ENCODE data around the gene ANXA10. TPM values are rescaled to one million over a fixed set of nuclear protein-coding genes. Genes with fewer than 3 reads are reported as not detected.

The ANXA10 gene
- total RNA-seq, 1 donor from 2014 or later: not detected

GRCh38 chr4:168097161-168097560 is 4.8 kb downstream of the ANXA10 start:
- no peaks in the 10 kb centered on the region for H3K9me3 Mint-ChIP-seq (ENCODE audit: unreplicated experiment)
- DNase-seq (ENCODE audit: low spot score): no peak
- H3K27me3 Mint-ChIP-seq (ENCODE audit: unreplicated experiment): no peaks in the 10 kb centered on the region
- TF ChIP-seq, protein P1, sequence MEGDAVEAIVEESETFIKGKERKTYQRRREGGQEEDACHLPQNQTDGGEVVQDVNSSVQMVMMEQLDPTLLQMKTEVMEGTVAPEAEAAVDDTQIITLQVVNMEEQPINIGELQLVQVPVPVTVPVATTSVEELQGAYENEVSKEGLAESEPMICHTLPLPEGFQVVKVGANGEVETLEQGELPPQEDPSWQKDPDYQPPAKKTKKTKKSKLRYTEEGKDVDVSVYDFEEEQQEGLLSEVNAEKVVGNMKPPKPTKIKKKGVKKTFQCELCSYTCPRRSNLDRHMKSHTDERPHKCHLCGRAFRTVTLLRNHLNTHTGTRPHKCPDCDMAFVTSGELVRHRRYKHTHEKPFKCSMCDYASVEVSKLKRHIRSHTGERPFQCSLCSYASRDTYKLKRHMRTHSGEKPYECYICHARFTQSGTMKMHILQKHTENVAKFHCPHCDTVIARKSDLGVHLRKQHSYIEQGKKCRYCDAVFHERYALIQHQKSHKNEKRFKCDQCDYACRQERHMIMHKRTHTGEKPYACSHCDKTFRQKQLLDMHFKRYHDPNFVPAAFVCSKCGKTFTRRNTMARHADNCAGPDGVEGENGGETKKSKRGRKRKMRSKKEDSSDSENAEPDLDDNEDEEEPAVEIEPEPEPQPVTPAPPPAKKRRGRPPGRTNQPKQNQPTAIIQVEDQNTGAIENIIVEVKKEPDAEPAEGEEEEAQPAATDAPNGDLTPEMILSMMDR (IDR thresholded peaks at IDR 0.05; ENCODE audit: unreplicated experiment): no peak
- H3K4me1 Mint-ChIP-seq (ENCODE audit: unreplicated experiment): no peaks in the 10 kb centered on the region
- no peak overlapping the region for H3K4me3 Mint-ChIP-seq (ENCODE audit: unreplicated experiment)
- no peaks in the 10 kb centered on the region for H3K36me3 Mint-ChIP-seq (ENCODE audit: low read depth, unreplicated experiment)
- H3K27ac Mint-ChIP-seq (ENCODE audit: unreplicated experiment): no peak overlapping the region

GRCh38 chr4:168098248-168098717 is 5.9 kb downstream of the ANXA10 start:
- Mint-ChIP-seq H3K27ac (ENCODE audit: unreplicated experiment) (no peak overlapping the region), H3K9me3 (ENCODE audit: unreplicated experiment) (no peaks in the 10 kb centered on the region), H3K36me3 (ENCODE audit: low read depth, unreplicated experiment) (no peaks in the 10 kb centered on the region), H3K4me1 (ENCODE audit: unreplicated experiment) (no peaks in the 10 kb centered on the region), H3K4me3 (ENCODE audit: unreplicated experiment) (no peak overlapping the region), H3K27me3 (ENCODE audit: unreplicated experiment) (no peaks in the 10 kb centered on the region)
- no peak for DNase-seq (ENCODE audit: low spot score)
- TF ChIP-seq, protein P1 (IDR thresholded peaks at IDR 0.05; ENCODE audit: unreplicated experiment): no peak

GRCh38 chr4:168099195-168099594 is 6.9 kb downstream of the ANXA10 start:
- TF ChIP-seq, protein P1 (IDR thresholded peaks at IDR 0.05; ENCODE audit: unreplicated experiment): no peak
- no peaks in the 10 kb centered on the region for H3K36me3 Mint-ChIP-seq (ENCODE audit: low read depth, unreplicated experiment)
- no peak overlapping the region for H3K27ac Mint-ChIP-seq (ENCODE audit: unreplicated experiment)
- no peak for DNase-seq (ENCODE audit: low spot score)
- H3K9me3 Mint-ChIP-seq (ENCODE audit: unreplicated experiment): no peaks in the 10 kb centered on the region
- no peaks in the 10 kb centered on the region for H3K27me3 Mint-ChIP-seq (ENCODE audit: unreplicated experiment)
- no peaks in the 10 kb centered on the region for H3K4me1 Mint-ChIP-seq (ENCODE audit: unreplicated experiment)
- no peak overlapping the region for H3K4me3 Mint-ChIP-seq (ENCODE audit: unreplicated experiment)

DNA sequence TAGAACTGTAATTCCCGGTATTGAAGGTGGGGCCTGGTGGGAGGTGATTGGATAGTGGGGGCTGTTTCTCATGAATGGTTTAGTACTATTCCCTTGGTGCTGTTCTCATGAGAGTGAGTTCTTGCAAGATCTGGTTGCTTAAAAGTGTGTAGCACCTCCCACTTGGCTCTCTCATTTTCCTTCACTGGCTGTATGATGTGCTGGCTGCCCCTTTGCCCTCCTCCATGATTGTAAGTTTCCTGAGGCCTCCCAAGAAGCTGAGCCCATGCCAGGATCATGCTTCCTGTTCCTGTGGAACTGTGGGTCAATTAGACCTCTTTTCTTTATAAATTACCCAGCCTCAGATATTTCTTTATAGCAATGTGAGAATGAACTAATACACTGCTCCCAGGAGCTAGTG is 8.7 kb downstream of the ANXA10 start:
- no peak overlapping the region for H3K27ac Mint-ChIP-seq (ENCODE audit: unreplicated experiment)
- no peaks in the 10 kb centered on the region for H3K9me3 Mint-ChIP-seq (ENCODE audit: unreplicated experiment)
- H3K36me3 Mint-ChIP-seq (ENCODE audit: low read depth, unreplicated experiment): no peaks in the 10 kb centered on the region
- TF ChIP-seq, protein P1 (IDR thresholded peaks at IDR 0.05; ENCODE audit: unreplicated experiment): no peak
- H3K4me3 Mint-ChIP-seq (ENCODE audit: unreplicated experiment): no peak overlapping the region
- H3K4me1 Mint-ChIP-seq (ENCODE audit: unreplicated experiment): no peaks in the 10 kb centered on the region
- no peak for DNase-seq (ENCODE audit: low spot score)
- no peaks in the 10 kb centered on the region for H3K27me3 Mint-ChIP-seq (ENCODE audit: unreplicated experiment)

GRCh38 chr4:168102403-168102802 is 10.1 kb downstream of the ANXA10 start:
- no peaks in the 10 kb centered on the region for H3K9me3 Mint-ChIP-seq (ENCODE audit: unreplicated experiment)
- no peak overlapping the region for H3K4me3 Mint-ChIP-seq (ENCODE audit: unreplicated experiment)
- no peak overlapping the region for H3K27ac Mint-ChIP-seq (ENCODE audit: unreplicated experiment)
- TF ChIP-seq, protein P1 (IDR thresholded peaks at IDR 0.05; ENCODE audit: unreplicated experiment): no peak
- no peaks in the 10 kb centered on the region for H3K36me3 Mint-ChIP-seq (ENCODE audit: low read depth, unreplicated experiment)
- DNase-seq (ENCODE audit: low spot score): no peak
- no peaks in the 10 kb centered on the region for H3K27me3 Mint-ChIP-seq (ENCODE audit: unreplicated experiment)
- H3K4me1 Mint-ChIP-seq (ENCODE audit: unreplicated experiment): no peaks in the 10 kb centered on the region

Data from endothelial cell (in vitro differentiated cells).